ENCODE measurements around the gene NRXN3. TPM values are rescaled to one million over a fixed set of nuclear protein-coding genes. Genes with fewer than 3 reads are reported as not detected.
A peak's percentile ranks its signal among the peaks of the same experiment; 100 is the strongest.

Gene NRXN3
- total RNA-seq, 5 donors from 2014 or later (not counting 1 experiment from before 2014, with no cell fraction given): not detected

DNA sequence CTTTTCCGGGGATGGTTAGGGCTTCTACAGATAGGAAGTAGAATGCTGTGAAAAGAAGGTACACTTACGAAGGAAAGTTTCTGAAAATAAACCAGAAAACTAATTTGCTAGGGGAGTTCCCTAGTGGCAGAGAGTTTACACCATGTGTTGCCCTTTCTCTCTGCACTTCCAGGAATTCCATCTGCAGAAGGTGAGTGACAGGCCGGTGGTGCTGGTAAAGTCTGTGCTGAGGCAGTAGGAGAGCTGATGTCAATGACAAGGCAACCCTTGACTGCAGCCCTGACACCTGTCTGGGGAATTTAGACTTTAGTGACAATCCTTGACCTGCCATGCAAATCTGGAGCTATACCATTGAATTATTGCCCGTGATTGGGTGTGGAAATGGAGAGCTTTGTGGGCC lies 687.8 kb downstream of the NRXN3 start:
- no peaks in the 10 kb centered on the region for H3K36me3 ChIP-seq (ENCODE audit: control insufficient read depth in 2 of 2, extremely low read depth in 1 of 2, insufficient read depth in 1 of 2, low read length in 1 of 2)
- Mint-ChIP-seq H3K27me3 (no peaks in the 10 kb centered on the region), H3K27ac (no peak overlapping the region), H3K4me3 (no peak overlapping the region), H3K4me1 (no peaks in the 10 kb centered on the region), H3K9me3 (no peaks in the 10 kb centered on the region), H3K36me3 (no peaks in the 10 kb centered on the region)
- H3K9me3 ChIP-seq: no peaks in the 10 kb centered on the region
- ATAC-seq (replicated peaks in 1 of 4) (no peak), DNase-seq (no peak)
- no peaks in the 10 kb centered on the region for H3K27me3 ChIP-seq (replicated peaks in 1 of 2; ENCODE audit: control insufficient read depth in 2 of 2, extremely low read depth in 1 of 2, insufficient read depth in 2 of 2, low read length in 1 of 2)
- 100% methylated on average over 1 of the region's 4 CpGs for WGBS (ENCODE audit: insufficient coverage)
- ChIA-PET CTCF (no interaction called here), POLR2A (no interaction called here)
- H3K27ac ChIP-seq (ENCODE audit: low read length): no peak overlapping the region
- H3K4me3 ChIP-seq (ENCODE audit: control insufficient read depth in 1 of 2, extremely low read depth in 1 of 2, low read length in 1 of 2): no peak overlapping the region
- no peaks in the 10 kb centered on the region for H3K4me1 ChIP-seq (ENCODE audit: control insufficient read depth in 1 of 2, extremely low read depth in 1 of 2, insufficient read depth in 2 of 2, low read length in 2 of 2)

DNA sequence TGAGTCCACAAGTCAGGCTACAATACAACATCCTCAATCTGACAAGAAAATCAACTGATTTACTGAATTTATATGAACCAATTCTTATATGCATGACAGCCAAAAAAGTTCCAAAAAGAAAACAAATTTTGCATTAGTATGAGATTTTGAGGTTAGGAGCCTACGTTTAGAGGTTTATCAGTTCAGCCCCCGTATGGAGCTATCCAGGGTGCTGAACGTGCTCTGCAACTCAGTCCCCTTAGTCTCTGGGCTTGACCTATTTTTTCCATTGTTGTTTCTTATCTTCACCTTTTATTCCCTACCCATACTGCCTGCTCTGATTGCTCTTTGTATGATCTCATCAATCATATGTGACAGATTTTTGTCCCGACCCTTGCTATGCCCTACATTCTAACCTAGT lies 693.0 kb downstream of the NRXN3 start:
- CTCF ChIA-PET: interaction anchor here in 1 of 2 donors (0.5 kb wide), 1 partner anchor 14 kb away, joined by 3 read pairs; no protein-coding TSS in a partner anchor
- peak in 1 of 35 experiments; percentile 2 for DNase-seq
- 0% methylated on average over 2 of the region's 4 CpGs for WGBS (ENCODE audit: insufficient coverage)
- Mint-ChIP-seq H3K27ac (no peak overlapping the region), H3K4me1 (no peaks in the 10 kb centered on the region), H3K36me3 (no peaks in the 10 kb centered on the region), H3K4me3 (no peak overlapping the region), H3K9me3 (peaks cover 4 to 8% (median 6%) of the 10 kb centered on the region in 3 donors), H3K27me3 (no peaks in the 10 kb centered on the region)
- Histone ChIP-seq H3K9me3 (no peaks in the 10 kb centered on the region), H3K4me3 (ENCODE audit: control insufficient read depth in 1 of 2, extremely low read depth in 1 of 2, low read length in 1 of 2) (no peak overlapping the region), H3K27ac (ENCODE audit: low read length) (no peak overlapping the region), H3K4me1 (ENCODE audit: control insufficient read depth in 1 of 2, extremely low read depth in 1 of 2, insufficient read depth in 2 of 2, low read length in 2 of 2) (no peaks in the 10 kb centered on the region), H3K27me3 (replicated peaks in 1 of 2; ENCODE audit: control insufficient read depth in 2 of 2, extremely low read depth in 1 of 2, insufficient read depth in 2 of 2, low read length in 1 of 2) (no peaks in the 10 kb centered on the region), H3K36me3 (ENCODE audit: control insufficient read depth in 2 of 2, extremely low read depth in 1 of 2, insufficient read depth in 1 of 2, low read length in 1 of 2) (no peaks in the 10 kb centered on the region)
- POLR2A ChIA-PET: interaction anchor here in 1 of 2 donors (1.0 kb wide), 1 partner anchor 10 kb away, joined by 3 read pairs; no protein-coding TSS in a partner anchor
- ATAC-seq (replicated peaks in 1 of 4): no peak

- Mint-ChIP-seq H3K27ac (no peak overlapping the region), H3K36me3 (no peaks in the 10 kb centered on the region), H3K4me1 (no peaks in the 10 kb centered on the region), H3K4me3 (no peak overlapping the region), H3K9me3 (peaks cover 0 to 4% (median 4%) of the 10 kb centered on the region in 3 donors), H3K27me3 (peaks cover 0 to 5% of the 10 kb centered on the region in 2 donors)
- no peak for ATAC-seq (replicated peaks in 1 of 4)
- no peak for DNase-seq
- WGBS (ENCODE audit: insufficient coverage): no CpG with 5 or more reads among the region's 1 CpG
- no peak overlapping the region for H3K27ac ChIP-seq (ENCODE audit: low read length)
- POLR2A ChIA-PET: no interaction called here
- no peak overlapping the region for H3K4me3 ChIP-seq (ENCODE audit: control insufficient read depth in 1 of 2, extremely low read depth in 1 of 2, low read length in 1 of 2)
- CTCF ChIA-PET: no interaction called here
- no peaks in the 10 kb centered on the region for H3K9me3 ChIP-seq
- no peaks in the 10 kb centered on the region for H3K27me3 ChIP-seq (replicated peaks in 1 of 2; ENCODE audit: control insufficient read depth in 2 of 2, extremely low read depth in 1 of 2, insufficient read depth in 2 of 2, low read length in 1 of 2)
- H3K36me3 ChIP-seq (ENCODE audit: control insufficient read depth in 2 of 2, extremely low read depth in 1 of 2, insufficient read depth in 1 of 2, low read length in 1 of 2): no peaks in the 10 kb centered on the region
- H3K4me1 ChIP-seq (ENCODE audit: control insufficient read depth in 1 of 2, extremely low read depth in 1 of 2, insufficient read depth in 2 of 2, low read length in 2 of 2): no peaks in the 10 kb centered on the region
These were observed 702.7 kb downstream of the NRXN3 start for GRCh38 chr14:78872837-78873236.

GRCh38 chr14:78873581-78873980 lies 703.4 kb downstream of the NRXN3 start:
- H3K27me3 ChIP-seq (replicated peaks in 1 of 2; ENCODE audit: control insufficient read depth in 2 of 2, extremely low read depth in 1 of 2, insufficient read depth in 2 of 2, low read length in 1 of 2): no peaks in the 10 kb centered on the region
- no peaks in the 10 kb centered on the region for H3K36me3 Mint-ChIP-seq
- WGBS (ENCODE audit: insufficient coverage): no CpG with 5 or more reads among the region's 2 CpGs
- no peak overlapping the region for H3K4me3 ChIP-seq (ENCODE audit: control insufficient read depth in 1 of 2, extremely low read depth in 1 of 2, low read length in 1 of 2)
- peaks cover 0 to 4% (median 4%) of the 10 kb centered on the region in 3 donors for H3K9me3 Mint-ChIP-seq
- peaks cover 0 to 5% of the 10 kb centered on the region in 2 donors for H3K27me3 Mint-ChIP-seq
- no peak for DNase-seq
- ATAC-seq (replicated peaks in 1 of 4): no peak
- H3K4me1 Mint-ChIP-seq: no peaks in the 10 kb centered on the region
- no peak overlapping the region for H3K4me3 Mint-ChIP-seq
- CTCF ChIA-PET: no interaction called here
- POLR2A ChIA-PET: no interaction called here
- H3K27ac Mint-ChIP-seq: no peak overlapping the region
- no peak overlapping the region for H3K27ac ChIP-seq (ENCODE audit: low read length)
- no peaks in the 10 kb centered on the region for H3K9me3 ChIP-seq
- no peaks in the 10 kb centered on the region for H3K36me3 ChIP-seq (ENCODE audit: control insufficient read depth in 2 of 2, extremely low read depth in 1 of 2, insufficient read depth in 1 of 2, low read length in 1 of 2)
- no peaks in the 10 kb centered on the region for H3K4me1 ChIP-seq (ENCODE audit: control insufficient read depth in 1 of 2, extremely low read depth in 1 of 2, insufficient read depth in 2 of 2, low read length in 2 of 2)

DNA sequence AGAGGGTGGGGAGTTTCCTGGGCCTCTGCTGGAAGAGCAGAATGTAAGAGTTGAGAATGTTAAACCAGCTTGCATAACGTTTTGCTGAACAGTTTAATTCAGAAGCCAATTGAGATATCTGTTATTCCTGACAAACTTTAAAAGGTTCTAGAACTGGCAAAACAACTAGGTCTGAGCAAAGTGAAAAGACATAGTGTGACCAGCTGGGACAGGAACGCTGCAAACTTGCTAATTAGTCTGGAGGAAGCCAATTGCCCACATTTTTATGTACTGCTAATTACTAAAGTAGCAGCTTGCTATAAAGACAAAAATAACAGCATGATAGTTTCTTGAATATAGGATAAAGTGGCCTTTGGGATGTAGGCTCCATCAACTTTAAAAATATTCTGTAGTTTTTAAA lies 704.9 kb downstream of the NRXN3 start:
- ATAC-seq (replicated peaks in 1 of 4): no peak
- H3K4me3 Mint-ChIP-seq: no peak overlapping the region
- CTCF ChIA-PET: interaction anchor here in 1 of 2 donors (0.6 kb wide), 1 partner anchor 85 kb away, joined by 3 read pairs; no protein-coding TSS in a partner anchor

GRCh38 chr14:78885884-78886283 lies 715.7 kb downstream of the NRXN3 start:
- H3K4me1 ChIP-seq (ENCODE audit: control insufficient read depth in 1 of 2, extremely low read depth in 1 of 2, insufficient read depth in 2 of 2, low read length in 2 of 2): no peaks in the 10 kb centered on the region
- H3K4me3 ChIP-seq (ENCODE audit: control insufficient read depth in 1 of 2, extremely low read depth in 1 of 2, low read length in 1 of 2): no peak overlapping the region
- DNase-seq: no peak
- no peaks in the 10 kb centered on the region for H3K36me3 Mint-ChIP-seq
- no peaks in the 10 kb centered on the region for H3K36me3 ChIP-seq (ENCODE audit: control insufficient read depth in 2 of 2, extremely low read depth in 1 of 2, insufficient read depth in 1 of 2, low read length in 1 of 2)
- H3K27ac Mint-ChIP-seq: no peak overlapping the region
- no peaks in the 10 kb centered on the region for H3K4me1 Mint-ChIP-seq
- peaks cover 5 to 9% (median 7%) of the 10 kb centered on the region in 3 donors for H3K9me3 Mint-ChIP-seq
- H3K27me3 Mint-ChIP-seq: peaks cover 0 to 3% of the 10 kb centered on the region in 2 donors
- no peak overlapping the region for H3K27ac ChIP-seq (ENCODE audit: low read length)
- POLR2A ChIA-PET: no interaction called here
- no peak for ATAC-seq (replicated peaks in 1 of 4)
- no peaks in the 10 kb centered on the region for H3K27me3 ChIP-seq (replicated peaks in 1 of 2; ENCODE audit: control insufficient read depth in 2 of 2, extremely low read depth in 1 of 2, insufficient read depth in 2 of 2, low read length in 1 of 2)
- H3K9me3 ChIP-seq: no peaks in the 10 kb centered on the region
- H3K4me3 Mint-ChIP-seq: no peak overlapping the region
- CTCF ChIA-PET: no interaction called here

More for the DNA sequence above, 704.9 kb downstream of the NRXN3 start:
- Mint-ChIP-seq H3K27me3 (peaks cover 0 to 5% of the 10 kb centered on the region in 2 donors), H3K4me1 (no peaks in the 10 kb centered on the region), H3K27ac (no peak overlapping the region), H3K36me3 (no peaks in the 10 kb centered on the region), H3K9me3 (peaks cover 0 to 4% (median 0%) of the 10 kb centered on the region in 3 donors)
- POLR2A ChIA-PET: no interaction called here
- 36% methylated on average over 1 of the region's 2 CpGs for WGBS (ENCODE audit: insufficient coverage)
- no peak overlapping the region for H3K4me3 ChIP-seq (ENCODE audit: control insufficient read depth in 1 of 2, extremely low read depth in 1 of 2, low read length in 1 of 2)
- H3K9me3 ChIP-seq: no peaks in the 10 kb centered on the region
- DNase-seq: no peak
- no peak overlapping the region for H3K27ac ChIP-seq (ENCODE audit: low read length)
- no peaks in the 10 kb centered on the region for H3K27me3 ChIP-seq (replicated peaks in 1 of 2; ENCODE audit: control insufficient read depth in 2 of 2, extremely low read depth in 1 of 2, insufficient read depth in 2 of 2, low read length in 1 of 2)
- no peaks in the 10 kb centered on the region for H3K36me3 ChIP-seq (ENCODE audit: control insufficient read depth in 2 of 2, extremely low read depth in 1 of 2, insufficient read depth in 1 of 2, low read length in 1 of 2)
- no peaks in the 10 kb centered on the region for H3K4me1 ChIP-seq (ENCODE audit: control insufficient read depth in 1 of 2, extremely low read depth in 1 of 2, insufficient read depth in 2 of 2, low read length in 2 of 2)

- WGBS (ENCODE audit: insufficient coverage): no CpG with 5 or more reads among the region's 2 CpGs
- Histone ChIP-seq H3K36me3 (ENCODE audit: control insufficient read depth in 2 of 2, extremely low read depth in 1 of 2, insufficient read depth in 1 of 2, low read length in 1 of 2) (no peaks in the 10 kb centered on the region), H3K27me3 (replicated peaks in 1 of 2; ENCODE audit: control insufficient read depth in 2 of 2, extremely low read depth in 1 of 2, insufficient read depth in 2 of 2, low read length in 1 of 2) (no peaks in the 10 kb centered on the region), H3K27ac (ENCODE audit: low read length) (no peak overlapping the region), H3K4me1 (ENCODE audit: control insufficient read depth in 1 of 2, extremely low read depth in 1 of 2, insufficient read depth in 2 of 2, low read length in 2 of 2) (no peaks in the 10 kb centered on the region), H3K9me3 (no peaks in the 10 kb centered on the region), H3K4me3 (ENCODE audit: control insufficient read depth in 1 of 2, extremely low read depth in 1 of 2, low read length in 1 of 2) (no peak overlapping the region)
- peaks cover 0 to 9% (median 3%) of the 10 kb centered on the region in 3 donors for H3K9me3 Mint-ChIP-seq
- no peak overlapping the region for H3K27ac Mint-ChIP-seq
- DNase-seq (no peak), ATAC-seq (replicated peaks in 1 of 4) (no peak)
- H3K27me3 Mint-ChIP-seq: peaks cover 0 to 1% of the 10 kb centered on the region in 2 donors
- ChIA-PET POLR2A (no interaction called here), CTCF (no interaction called here)
- H3K36me3 Mint-ChIP-seq: no peaks in the 10 kb centered on the region
- no peaks in the 10 kb centered on the region for H3K4me1 Mint-ChIP-seq
- no peak overlapping the region for H3K4me3 Mint-ChIP-seq
These were observed 727.3 kb downstream of the NRXN3 start for GRCh38 chr14:78897443-78897842.
